Karpas-422 (cell line): ENCODE measurements around the gene SASH1. TPM values are rescaled to one million over a fixed set of nuclear protein-coding genes. Genes with fewer than 3 reads are reported as not detected.

Experiments used
- DNase-seq: peaks from one replicate; pipeline ENCODE4 v3.0.0-alpha.2; 2015
- H2AFZ ChIP-seq: fragments of 200-600 bp; sonication (generic); 2 replicates; pipeline ENCODE4 v1.6.1; 2014; ENCODE audit warnings: antibody characterized with exemption, low read length, mixed read lengths
- H3K27ac ChIP-seq: fragments of 200-600 bp; sonication (generic); 2 replicates; pipeline ENCODE4 v1.5.1; 2014; ENCODE audit warnings: mild to moderate bottlenecking, low read length, moderate library complexity
- H3K27me3 ChIP-seq: fragments of 200-600 bp; sonication (generic); 2 replicates; pipeline ENCODE4 v1.6.1; 2014; ENCODE audit warnings: low read length, mixed read lengths
- H3K36me3 ChIP-seq: fragments of 200-600 bp; sonication (generic); 2 replicates; pipeline ENCODE4 v1.6.1; 2014; ENCODE audit warnings: low read length, mixed read lengths; ENCODE audit not compliant: insufficient read depth
- H3K4me1 ChIP-seq: fragments of 200-600 bp; sonication (generic); 2 replicates; pipeline ENCODE4 v1.6.1; 2014; ENCODE audit warnings: mild to moderate bottlenecking, low read length, mixed read lengths
- H3K4me2 ChIP-seq: fragments of 200-600 bp; sonication (generic); 2 replicates; pipeline ENCODE4 v1.6.1; 2014; ENCODE audit warnings: low read length, low read depth, mild to moderate bottlenecking; ENCODE audit not compliant: poor library complexity, severe bottlenecking
- H3K4me3 ChIP-seq: fragments of 200-600 bp; sonication (generic); 2 replicates; pipeline ENCODE4 v1.5.1; 2014; ENCODE audit warnings: mild to moderate bottlenecking, antibody characterized with exemption, low read length, mixed read lengths
- H3K79me2 ChIP-seq: fragments of 200-600 bp; sonication (generic); 2 replicates; pipeline ENCODE4 v1.6.1; 2014; ENCODE audit warnings: mild to moderate bottlenecking, low read length, mixed read lengths
- H3K9ac ChIP-seq: fragments of 200-600 bp; sonication (generic); 2 replicates; pipeline ENCODE4 v1.6.0; 2014; ENCODE audit warnings: low read length
- H3K9me2 ChIP-seq: fragments of 200-600 bp; sonication (generic), shearing (Covaris generic); replicated peaks from 2 replicates; pipeline ENCODE4 v1.6.0; 2014; ENCODE audit warnings: mild to moderate bottlenecking, low read length, moderate library complexity; ENCODE audit not compliant: insufficient read depth
- H3K9me3 ChIP-seq: fragments of 300-700, 200-600 bp; sonication (generic); 2 replicates; pipeline ENCODE4 v1.6.1; 2014; ENCODE audit warnings: low read length, mixed read lengths
- H4K20me1 ChIP-seq: fragments of 200-600 bp; sonication (generic); 2 replicates; pipeline ENCODE4 v1.6.1; 2014; ENCODE audit warnings: mild to moderate bottlenecking, antibody characterized with exemption, low read length, low read depth; ENCODE audit not compliant: insufficient read depth
- small RNA-seq: library from RNA; depleted of rRNA; stranded (forward); fragments of <200 nt; gene quantifications from one replicate; pipeline ENCODE3, GENCODE V24; 2014
- total RNA-seq: library from RNA; depleted of rRNA; stranded (reverse); fragments of >200 nt; shearing (Covaris generic); gene quantifications from 2 replicates; pipeline ENCODE4 v1.2.3, GENCODE V29; 2014; ENCODE audit warnings: low replicate concordance

Gene SASH1
- total RNA-seq, 1 experiment from 2014 or later: 0.15 TPM

DNA sequence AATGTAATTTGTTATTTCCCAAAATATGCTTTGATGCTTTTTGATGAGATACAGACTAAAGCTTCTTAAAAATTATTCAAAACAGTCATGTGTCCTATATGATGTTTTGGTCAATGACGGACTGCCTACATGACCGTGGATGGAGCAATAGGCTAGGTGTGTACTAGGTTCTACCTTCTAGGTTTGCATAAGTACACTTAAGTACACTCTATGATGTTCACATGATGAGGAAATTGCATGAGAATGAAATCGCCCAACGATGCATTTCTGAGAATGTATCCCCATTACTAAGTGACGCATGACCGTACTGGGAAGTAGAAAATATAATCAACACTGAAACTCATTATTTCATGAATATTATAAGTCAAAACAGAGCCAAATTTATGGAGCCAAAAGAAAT lies 252.9 kb downstream of the SASH1 start:
- no peak overlapping the region for H3K4me2 ChIP-seq
- no peaks in the 10 kb centered on the region for H3K27me3 ChIP-seq

DNA sequence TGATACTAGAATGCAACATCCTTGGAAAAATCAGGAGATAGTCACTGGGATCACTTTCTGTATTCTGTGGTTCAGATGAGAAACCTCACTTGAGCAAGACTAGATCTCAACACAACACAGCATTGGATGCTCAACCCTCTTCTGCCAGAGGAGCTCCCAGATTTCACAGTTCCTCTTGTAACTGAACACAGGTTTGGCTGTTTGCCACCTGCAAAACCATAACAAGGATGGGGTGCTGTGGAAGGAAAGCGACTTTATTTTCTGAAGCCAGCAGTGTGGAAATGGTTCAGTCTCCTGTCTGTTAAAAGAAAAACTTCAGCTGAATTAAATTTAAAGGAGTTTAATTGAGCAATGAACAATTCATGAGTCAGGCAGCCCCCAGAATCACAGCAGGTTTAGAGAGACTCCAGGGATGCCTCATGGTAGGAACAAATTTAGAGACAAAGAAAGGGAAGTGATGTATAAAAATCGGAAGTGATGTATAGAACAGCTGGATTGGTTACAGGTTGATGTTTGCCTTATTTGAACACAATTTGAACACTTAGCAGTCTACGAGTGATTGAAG lies 254.3 kb downstream of the SASH1 start:
- Histone ChIP-seq H3K4me2 (no peak overlapping the region), H3K9me3 (no peaks in the 10 kb centered on the region), H3K79me2 (no peaks in the 10 kb centered on the region)

More for the DNA sequence above, 252.9 kb downstream of the SASH1 start:
- Histone ChIP-seq H3K79me2 (no peaks in the 10 kb centered on the region), H3K9me2 (no peaks in the 10 kb centered on the region), H3K36me3 (no peaks in the 10 kb centered on the region), H2AFZ (no peak overlapping the region), H3K9me3 (no peaks in the 10 kb centered on the region), H3K4me1 (no peaks in the 10 kb centered on the region), H3K27ac (no peak overlapping the region), H4K20me1 (no peaks in the 10 kb centered on the region), H3K9ac (no peak overlapping the region), H3K4me3 (no peak overlapping the region)
- DNase-seq: no peak

DNA sequence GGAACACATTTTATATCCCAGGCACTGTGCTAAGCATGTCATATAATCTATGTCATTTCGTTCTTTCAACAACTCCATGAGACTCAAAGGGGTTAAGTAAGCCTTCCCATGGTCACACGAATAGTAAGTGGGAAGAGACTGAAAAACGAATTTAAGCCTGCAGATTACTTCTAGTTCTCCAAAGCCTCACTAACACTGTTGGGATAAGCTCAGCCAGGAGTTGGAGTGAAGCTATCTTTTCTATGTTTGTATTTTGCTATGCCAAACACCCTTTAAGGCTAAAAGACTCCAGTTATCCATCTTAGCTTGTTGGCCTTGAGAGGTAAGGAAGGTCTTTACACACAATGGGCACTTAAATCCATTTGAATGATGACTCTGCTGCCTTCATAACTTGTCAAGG lies 256.1 kb downstream of the SASH1 start:
- Histone ChIP-seq H3K9me2 (no peaks in the 10 kb centered on the region), H3K9me3 (no peaks in the 10 kb centered on the region), H3K9ac (no peak overlapping the region), H3K27me3 (no peaks in the 10 kb centered on the region), H2AFZ (no peak overlapping the region), H4K20me1 (no peaks in the 10 kb centered on the region), H3K79me2 (no peaks in the 10 kb centered on the region), H3K27ac (no peak overlapping the region), H3K4me3 (no peak overlapping the region), H3K36me3 (no peaks in the 10 kb centered on the region), H3K4me2 (no peak overlapping the region), H3K4me1 (no peaks in the 10 kb centered on the region)
- no peak for DNase-seq

More for the DNA sequence above, 254.3 kb downstream of the SASH1 start:
- Histone ChIP-seq H3K27me3 (no peaks in the 10 kb centered on the region), H2AFZ (no peak overlapping the region), H3K36me3 (no peaks in the 10 kb centered on the region), H3K4me1 (no peaks in the 10 kb centered on the region), H3K27ac (no peak overlapping the region), H3K9me2 (no peaks in the 10 kb centered on the region), H3K4me3 (no peak overlapping the region), H3K9ac (no peak overlapping the region), H4K20me1 (no peaks in the 10 kb centered on the region)
- DNase-seq: no peak

DNA sequence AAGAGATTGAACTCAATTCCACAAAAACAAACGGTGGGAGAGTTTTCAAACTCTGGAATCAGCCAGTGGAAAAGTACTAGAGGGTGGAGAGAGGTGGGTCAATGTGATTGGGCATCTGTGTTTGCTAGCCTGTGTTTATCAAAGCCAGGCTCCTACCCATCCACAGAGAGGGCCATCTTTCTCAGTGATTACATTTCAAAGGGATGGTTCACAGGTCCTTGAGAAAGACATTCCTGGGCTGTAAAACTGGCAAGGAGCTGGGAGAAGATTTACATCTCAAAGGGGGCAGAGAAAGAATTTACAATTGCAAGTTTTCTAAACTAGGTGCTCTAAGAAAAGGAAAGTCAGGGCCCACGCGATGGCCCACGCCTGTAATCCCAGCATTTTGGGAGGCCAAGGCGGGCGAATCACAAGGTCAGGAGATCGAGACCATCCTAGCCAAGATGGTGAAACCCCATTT lies 257.4 kb downstream of the SASH1 start:
- no peaks in the 10 kb centered on the region for H3K9me3 ChIP-seq
- H3K27me3 ChIP-seq: no peaks in the 10 kb centered on the region
- no peaks in the 10 kb centered on the region for H3K79me2 ChIP-seq
- no peak overlapping the region for H3K27ac ChIP-seq
- no peak for DNase-seq
- H3K9ac ChIP-seq: no peak overlapping the region
- no peaks in the 10 kb centered on the region for H3K9me2 ChIP-seq
- H4K20me1 ChIP-seq: no peaks in the 10 kb centered on the region
- no peaks in the 10 kb centered on the region for H3K4me1 ChIP-seq
- no peak overlapping the region for H3K4me3 ChIP-seq
- no peaks in the 10 kb centered on the region for H3K36me3 ChIP-seq
- no peak overlapping the region for H2AFZ ChIP-seq
- no peak overlapping the region for H3K4me2 ChIP-seq

Small RNA genes lying within 50 kb of the gene (small RNA-seq; reads per million reads assigned to genes)
- not detected for gene SNRPEP6
